Jurkat, Clone E6-1 (cell line): Measurements from ENCODE around the gene TRIM32. TPM values are rescaled to one million over a fixed set of nuclear protein-coding genes. Genes with fewer than 3 reads are reported as not detected.

Experiments used
- DNase-seq: peaks from one replicate; pipeline ENCODE4 v3.0.0-alpha.2; 2011; ENCODE audit warnings: low read depth, low spot score
- H3K4me3 ChIP-seq: 2 replicates; pipeline ENCODE4 v1.5.1; 2011; ENCODE audit warnings: mild to moderate bottlenecking, low read length, control low read depth, moderate library complexity
- polyA plus RNA-seq: library from polyadenylated mRNA; unstranded; fragments of >200 nt; gene quantifications from one replicate; pipeline ENCODE4 v1.2.1, GENCODE V29; 2012; ENCODE audit warnings: missing spikeins; ENCODE audit not compliant: insufficient read length, insufficient read depth

The TRIM32 gene, protein sequence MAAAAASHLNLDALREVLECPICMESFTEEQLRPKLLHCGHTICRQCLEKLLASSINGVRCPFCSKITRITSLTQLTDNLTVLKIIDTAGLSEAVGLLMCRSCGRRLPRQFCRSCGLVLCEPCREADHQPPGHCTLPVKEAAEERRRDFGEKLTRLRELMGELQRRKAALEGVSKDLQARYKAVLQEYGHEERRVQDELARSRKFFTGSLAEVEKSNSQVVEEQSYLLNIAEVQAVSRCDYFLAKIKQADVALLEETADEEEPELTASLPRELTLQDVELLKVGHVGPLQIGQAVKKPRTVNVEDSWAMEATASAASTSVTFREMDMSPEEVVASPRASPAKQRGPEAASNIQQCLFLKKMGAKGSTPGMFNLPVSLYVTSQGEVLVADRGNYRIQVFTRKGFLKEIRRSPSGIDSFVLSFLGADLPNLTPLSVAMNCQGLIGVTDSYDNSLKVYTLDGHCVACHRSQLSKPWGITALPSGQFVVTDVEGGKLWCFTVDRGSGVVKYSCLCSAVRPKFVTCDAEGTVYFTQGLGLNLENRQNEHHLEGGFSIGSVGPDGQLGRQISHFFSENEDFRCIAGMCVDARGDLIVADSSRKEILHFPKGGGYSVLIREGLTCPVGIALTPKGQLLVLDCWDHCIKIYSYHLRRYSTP
- 12.4 TPM for polyA plus RNA-seq

DNA sequence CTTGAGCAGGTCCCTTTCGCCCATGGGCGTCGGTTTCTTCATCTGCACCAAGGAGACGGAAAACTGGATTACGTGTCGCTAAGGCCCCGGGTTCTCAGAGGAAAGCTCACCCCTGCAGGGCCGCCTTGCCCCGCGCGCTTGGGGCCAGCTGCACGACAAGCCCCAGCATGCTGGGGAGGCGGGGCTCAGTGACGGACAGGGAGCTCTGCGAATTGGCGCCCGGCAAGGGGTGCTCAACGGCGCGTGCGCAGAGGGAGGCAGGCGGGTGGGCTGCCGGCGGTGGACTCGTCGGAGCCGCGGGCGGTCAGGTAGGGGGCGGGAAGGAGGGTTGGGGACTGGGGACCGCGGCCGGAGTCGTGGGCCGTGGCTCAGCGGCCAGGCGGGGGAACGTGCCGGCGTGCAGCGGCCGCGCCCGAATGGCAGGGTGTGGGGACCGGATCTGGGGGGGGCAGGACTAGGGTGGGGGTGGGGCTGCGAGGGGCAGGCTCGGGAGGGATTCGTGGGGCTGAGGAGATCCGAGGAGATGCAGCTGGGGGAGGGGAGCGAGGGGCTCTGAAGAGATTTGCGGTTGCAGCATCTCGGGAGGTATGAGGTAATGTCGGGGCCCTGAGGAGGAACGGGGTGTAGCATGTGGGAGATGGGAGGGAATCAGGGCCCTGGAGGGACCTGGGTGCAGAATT is at the start of gene TRIM32:
Gene TRIM32 (plus strand): TSS at position 232 of the 680 bp plus-strand sequence. CDS start 10,438 bp downstream, outside the sequence.
- DNase-seq, result peak; percentile 81
- H3K4me3 ChIP-seq, result peak within 1 kb of the TSS; percentile 76

DNA sequence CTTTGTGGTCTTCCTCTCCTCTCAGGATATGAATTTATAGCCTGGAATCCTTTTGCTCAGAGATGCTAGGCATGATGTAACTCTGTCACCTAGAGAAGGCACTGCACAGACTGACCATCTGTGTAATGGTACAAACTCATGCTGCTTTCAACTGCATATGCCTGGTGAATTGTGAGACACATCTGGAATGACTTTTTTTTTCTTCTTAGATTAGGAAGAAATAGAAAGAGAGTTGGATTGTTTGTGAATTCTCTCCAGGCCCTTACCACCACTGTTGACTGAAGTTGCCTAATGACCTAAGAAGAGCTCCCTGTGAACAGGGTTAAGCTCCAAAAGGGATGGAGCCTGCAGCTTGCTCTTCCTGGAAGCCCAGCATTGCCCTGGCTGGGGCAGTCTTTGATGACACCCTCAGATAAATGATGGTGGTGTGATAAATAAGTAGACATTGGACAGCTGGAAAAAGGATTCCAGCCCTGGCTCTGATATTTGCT is 47.8 kb upstream of the TRIM32 start:
- no peak for DNase-seq
- no peak overlapping the region for H3K4me3 ChIP-seq

DNA sequence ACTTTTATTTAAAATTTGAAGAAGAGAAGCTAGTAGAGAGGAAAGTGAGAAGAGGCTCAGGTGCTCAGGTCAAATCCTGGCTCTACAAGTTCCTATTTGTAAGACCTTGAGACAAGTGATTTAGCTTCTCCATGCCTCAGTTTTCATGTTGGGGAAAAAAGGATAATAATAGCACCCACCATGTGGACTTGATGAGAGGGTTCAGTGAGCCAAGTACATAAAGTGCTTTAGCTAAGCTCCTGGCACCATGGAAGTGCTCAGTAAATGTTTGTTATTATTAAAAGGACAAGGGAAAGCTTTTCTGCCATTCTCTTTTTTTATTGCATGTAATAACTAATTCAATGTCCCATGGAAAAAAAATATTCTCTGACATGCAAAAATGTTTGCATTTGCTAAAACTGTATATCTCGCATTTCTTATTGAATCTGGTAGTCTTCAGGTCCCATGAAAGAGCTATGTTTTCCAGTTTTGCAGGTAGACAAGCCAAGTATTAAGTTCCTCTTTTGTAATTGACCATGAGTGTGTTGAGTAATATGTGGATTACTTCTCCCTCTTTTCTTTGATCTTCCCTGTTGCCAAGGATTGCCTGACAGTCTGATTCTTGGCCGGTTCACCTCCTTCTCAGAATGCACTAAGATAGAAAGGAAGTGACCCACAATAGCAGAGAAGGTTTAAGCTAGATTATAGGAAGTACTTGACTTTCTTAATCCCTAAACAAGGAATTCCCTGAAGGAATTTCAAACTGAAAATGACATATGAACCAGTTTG is 45.6 kb upstream of the TRIM32 start:
- H3K4me3 ChIP-seq, result no peak overlapping the region
- DNase-seq, result no peak

DNA sequence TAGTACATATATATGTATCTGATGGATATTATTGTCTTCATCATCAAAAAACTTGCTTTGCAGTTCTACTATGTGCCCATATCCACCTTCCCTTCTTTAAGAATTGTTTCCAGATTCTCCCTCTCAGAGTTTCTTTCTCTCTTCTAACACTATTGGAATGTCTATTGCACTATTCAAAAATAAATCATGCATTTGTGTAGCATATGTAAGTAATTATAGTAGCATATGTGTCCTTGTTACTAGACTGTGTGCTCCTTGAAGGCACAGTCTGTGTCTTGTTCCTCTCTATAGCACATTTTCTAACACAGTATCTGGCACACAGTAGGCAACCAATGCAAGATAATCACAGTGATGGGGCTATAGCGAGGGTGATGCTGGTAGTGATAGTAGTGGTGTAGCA is 43.4 kb upstream of the TRIM32 start:
- no peak for DNase-seq
- no peak overlapping the region for H3K4me3 ChIP-seq

DNA sequence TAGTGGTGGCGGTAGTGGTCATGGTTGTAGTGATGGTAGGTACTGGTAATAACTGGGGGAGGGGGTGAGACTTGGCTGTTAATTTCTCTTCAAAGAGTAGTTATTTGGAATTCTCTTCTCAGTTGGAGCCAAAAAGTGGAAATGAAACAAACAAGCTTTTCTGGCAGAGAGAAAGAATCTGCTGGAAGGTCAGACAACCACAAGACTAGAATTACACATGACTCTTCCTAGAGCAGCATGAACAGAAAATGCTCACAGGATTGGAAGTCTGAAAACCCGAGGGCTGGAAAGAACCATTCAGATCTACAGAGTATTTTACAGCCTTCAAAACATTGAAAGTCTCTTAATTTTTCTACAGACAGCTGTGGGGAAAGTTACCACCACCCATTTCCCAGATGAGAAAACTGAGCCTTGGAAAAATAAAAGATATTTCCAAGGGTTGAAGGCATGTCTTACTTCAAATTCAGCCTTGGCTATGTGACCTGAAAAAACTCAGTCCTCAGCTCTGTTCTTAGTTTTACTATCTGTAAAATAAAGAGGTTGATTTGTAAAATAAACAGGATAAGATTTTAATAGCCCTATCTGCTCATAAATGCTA is 42.9 kb upstream of the TRIM32 start:
- no peak overlapping the region for H3K4me3 ChIP-seq
- DNase-seq, result no peak

DNA sequence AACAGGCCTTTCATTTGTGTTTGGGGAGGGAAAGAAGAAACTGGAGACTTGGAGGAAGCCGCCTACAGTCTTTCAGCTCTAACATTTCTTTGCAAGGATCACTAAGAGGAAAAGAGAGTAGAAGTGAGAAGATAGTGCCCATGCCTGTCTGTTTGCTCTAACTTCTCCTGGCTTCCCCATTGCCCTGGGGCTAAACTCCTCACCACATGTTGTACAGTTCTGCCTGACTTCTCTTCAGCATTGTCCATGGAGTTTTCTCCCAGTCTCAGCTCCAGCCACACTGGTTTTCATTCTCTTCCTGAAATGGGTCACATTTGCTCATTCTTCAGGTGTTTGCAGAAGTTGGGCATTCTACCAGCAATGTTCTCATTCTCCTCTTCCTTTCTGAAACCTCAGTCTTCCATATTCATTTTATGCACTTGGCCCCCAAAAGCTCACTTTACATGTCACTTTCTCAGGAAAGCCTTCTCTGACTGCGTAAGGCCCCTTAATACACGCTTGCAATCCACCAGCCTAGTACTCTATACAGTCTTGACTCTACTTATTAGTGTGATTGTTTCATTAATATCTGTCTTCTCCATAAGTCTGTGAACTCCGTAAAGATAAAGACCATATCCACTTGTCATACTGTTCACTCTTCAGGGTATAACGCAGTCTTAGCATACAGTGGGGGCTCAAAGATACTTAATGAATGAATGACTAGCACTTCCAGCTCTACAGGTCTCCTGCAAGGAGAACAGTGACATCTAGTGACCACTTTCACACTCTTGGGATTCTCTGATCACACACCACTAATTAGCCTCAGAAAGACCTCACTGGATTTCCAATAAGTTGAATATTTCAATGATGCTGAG is 40.2 kb upstream of the TRIM32 start:
- DNase-seq, result peak; percentile 27

DNA sequence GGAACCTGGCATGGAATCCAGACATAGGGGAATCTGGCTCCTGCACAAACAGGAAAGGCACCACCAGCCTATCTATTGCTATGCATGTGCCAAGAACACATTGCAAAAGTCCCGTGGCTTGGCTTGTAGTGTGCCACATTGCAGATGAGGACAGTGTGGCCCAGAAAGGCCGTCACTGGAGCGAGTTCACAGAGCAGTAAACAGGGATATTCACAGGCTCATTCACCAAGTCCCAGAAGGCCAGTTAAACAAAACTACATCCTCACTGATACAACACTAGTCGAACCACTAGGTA is 39.6 kb upstream of the TRIM32 start:
- H3K4me3 ChIP-seq, result no peak overlapping the region
- no peak for DNase-seq

More for the DNA sequence above, 40.2 kb upstream of the TRIM32 start:
- no peak overlapping the region for H3K4me3 ChIP-seq

DNA sequence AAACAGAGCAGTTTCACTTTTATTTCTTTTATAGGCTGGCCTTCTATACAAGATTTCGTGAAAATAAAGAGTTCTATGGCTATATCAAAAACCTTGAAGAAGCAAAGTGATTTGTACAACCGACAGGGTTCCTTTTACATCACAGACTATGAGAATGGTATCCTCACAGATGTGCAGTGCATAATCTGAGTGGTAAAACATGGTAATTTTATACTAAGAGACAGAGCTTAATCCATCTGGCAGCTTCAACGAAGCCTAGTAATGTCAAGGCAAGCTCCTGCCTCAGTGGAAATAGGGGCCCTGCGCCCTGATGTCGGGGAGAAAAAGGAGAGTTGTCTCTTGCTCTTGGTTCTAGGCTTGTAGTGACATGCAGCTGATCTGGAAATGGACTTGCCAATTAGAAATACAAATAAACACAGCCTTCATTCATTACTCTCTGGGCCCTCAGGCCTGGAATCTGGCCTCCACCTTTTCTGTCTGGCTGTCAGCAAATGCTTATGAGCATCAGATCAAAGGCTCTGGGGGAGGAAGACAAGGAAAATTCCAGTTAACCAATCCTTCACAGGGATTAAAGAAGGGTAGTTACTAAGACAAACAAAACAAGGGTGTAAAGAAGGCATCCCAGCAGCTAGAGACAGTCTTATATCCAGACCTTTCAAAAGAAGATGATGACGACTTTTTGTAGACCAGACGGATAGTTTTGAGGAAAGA is 33.6 kb upstream of the TRIM32 start:
- no peak for DNase-seq
- H3K4me3 ChIP-seq, result no peak overlapping the region

DNA sequence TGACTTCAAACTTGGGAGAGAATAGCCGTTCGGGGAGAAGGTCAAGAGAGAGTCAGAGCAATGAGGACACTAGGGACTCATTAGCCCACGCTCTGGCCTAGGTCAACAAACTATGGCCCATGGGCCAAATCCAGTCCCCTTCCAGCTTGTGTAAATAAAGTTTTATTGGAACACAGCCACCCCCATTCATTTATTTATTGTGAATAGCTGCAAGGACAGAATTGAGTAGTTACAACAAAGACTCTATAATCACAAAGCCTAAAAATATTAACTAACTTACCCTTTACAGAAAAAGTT is 33.1 kb upstream of the TRIM32 start:
- no peak overlapping the region for H3K4me3 ChIP-seq
- DNase-seq, result no peak

DNA sequence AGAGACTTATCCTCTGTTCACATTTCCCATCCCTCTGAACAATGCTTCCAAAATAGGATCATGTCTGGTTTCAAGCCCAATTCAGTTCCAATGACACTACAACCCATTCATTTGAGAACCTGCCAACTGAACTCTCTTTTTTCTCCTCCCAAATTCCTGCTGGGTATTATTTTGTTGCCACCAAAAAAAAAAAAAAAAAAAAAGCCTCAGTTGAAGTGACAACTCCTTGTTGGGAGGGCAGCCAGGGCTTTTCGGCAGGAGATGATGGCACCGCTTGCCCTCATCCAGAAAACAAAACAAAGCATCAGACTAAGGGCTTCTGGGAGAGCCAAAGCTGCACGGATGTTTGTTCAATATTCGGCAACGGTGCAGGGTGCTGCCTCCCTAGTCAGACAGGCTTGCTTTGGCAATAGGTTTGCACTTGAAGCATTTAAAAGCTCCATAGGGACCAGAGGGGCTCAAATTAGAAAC is 30.6 kb upstream of the TRIM32 start:
- no peak overlapping the region for H3K4me3 ChIP-seq
- DNase-seq, result no peak

DNA sequence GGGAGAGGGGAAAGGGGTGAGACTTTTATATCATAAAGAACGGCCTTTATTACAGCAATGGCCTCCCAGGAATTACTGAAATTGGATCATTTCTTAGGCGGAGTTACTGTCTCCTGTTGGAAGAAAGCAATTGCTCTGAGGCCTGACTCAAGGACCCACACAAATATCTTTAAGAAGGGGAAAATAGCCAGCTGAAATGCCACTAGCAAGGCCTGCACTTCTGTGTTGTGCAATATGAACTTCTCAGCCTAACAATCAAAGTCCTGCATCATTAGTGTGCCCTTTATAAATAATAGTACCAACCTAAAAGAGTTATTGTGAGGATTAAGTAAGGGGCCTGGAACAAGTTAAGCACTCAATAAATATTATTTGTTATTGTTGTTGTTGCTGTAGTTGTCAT is 30.1 kb upstream of the TRIM32 start:
- no peak overlapping the region for H3K4me3 ChIP-seq
- DNase-seq, result no peak

DNA sequence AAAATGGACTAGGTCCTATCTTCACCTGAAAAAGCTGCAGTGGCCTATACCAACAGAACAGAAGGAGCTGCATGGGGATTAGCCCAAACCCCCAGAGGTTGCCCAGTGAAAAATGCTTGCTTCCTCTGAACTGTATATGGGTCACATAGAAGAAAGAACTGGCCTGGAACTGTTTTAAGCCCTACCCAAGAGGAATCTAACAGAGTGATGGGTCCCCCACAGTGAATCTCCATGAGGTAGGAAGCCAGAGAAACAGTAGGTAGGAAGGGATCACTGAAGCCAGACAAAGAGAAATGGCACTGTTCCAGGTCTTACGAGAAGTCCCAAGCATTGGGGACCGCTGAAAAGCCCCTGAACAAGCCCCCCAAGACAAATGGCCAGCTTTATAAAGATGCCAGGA is 28.8 kb upstream of the TRIM32 start:
- H3K4me3 ChIP-seq, result no peak overlapping the region
- no peak for DNase-seq

DNA sequence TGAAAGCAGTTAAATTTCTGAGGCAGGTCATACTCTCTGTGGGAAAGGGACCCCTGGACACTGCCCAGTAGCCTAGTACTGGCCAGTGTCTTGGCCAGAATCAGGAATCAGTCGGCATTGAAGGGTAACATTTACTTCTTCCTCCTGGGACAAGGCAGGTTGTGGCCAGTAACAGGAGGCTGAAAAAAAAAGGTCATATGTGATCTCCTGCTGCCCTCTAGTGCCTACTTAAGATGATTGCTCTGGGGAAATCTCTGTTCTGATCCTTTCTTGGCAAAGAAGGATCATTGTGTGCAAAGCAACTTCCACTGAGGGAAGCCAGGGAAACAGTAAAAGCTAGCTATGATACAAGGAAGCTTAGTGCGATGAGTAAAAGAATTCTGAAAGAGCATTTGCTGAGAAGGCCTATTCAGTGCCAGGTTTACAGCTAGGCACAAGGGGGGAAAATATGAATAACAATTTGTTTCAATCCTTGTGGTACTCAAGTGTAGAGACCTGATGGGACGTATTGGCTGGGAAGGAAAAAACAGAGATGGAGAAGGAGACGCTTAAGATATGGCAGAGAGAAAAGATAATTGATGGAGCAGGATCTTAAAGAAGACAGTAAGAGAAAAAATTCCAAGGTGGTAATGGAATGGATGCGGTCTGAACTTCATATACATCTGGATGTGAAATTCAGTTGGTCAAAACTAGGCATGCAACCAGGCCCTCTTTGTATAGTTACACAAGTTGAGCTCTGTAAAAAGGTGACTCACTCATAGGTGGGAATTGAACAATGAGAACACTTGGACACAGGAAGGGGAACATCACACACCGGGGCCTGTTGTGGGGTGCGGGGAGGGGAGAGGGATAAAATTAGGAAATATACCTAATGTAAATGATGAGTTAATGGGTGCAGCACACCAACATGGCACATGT is 25.8 kb upstream of the TRIM32 start:
- DNase-seq, result peak; percentile 60
- no peak overlapping the region for H3K4me3 ChIP-seq

DNA sequence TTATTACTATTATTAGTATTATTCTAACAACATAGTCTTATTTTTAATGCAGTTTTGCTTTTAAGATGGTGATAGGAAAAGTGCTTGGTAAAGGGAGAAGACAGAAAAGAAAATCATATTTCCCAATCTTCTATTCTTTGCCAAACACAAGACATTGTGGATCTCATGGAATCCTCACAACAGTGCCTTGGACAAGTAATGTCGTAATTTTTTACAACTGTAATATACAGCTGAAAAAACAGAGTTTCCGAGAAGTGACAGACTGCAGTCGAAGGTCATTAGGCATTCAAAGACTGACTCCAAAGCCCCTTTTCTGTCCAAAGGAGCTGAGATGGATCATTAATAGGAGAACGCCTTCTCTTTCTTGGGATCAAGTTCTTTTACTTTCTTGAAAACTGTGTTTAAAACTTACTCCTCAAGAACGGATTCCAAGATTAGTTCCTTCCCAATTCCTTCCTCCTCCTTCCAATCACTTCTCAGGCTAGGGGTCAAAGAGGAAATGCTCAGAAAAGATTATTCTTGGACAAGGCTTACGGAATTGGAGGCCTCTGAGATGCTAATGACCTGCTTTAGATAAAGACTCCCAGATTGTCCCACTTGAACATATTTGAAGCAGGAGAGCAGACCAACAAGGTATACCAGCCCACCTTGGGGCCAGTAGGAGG is 24.3 kb upstream of the TRIM32 start:
- H3K4me3 ChIP-seq, result no peak overlapping the region
- DNase-seq, result no peak

DNA sequence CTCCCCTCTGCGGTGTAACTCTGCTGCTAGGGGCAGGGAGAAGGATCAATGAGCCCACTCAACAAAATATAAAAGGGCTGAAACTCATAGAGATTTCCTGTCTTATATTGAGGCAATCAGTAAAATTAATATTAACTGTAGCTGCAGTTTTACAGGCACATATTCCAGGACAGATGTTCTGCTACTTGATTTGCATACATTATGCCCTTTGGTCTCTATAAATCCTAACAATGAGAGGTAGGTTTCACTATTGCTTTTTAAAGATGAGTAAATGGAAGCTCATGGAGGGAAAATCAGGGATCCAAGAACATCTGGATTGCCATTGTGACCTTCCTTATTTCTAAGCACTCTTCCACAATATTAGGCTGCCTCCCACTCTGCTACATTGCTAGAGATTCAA is 23.5 kb upstream of the TRIM32 start:
- no peak overlapping the region for H3K4me3 ChIP-seq
- DNase-seq, result no peak
